HG02588 (cell line): ENCODE results near the gene MCTP1.
"Not testable (repeated sequence)": the region's sequence is repeated elsewhere in the genome, so short reads cannot be mapped to it uniquely, and the experiment has no call there.

ENCODE experiments used
- ATAC-seq: cut with Tn5 transposase; IDR thresholded peaks from one replicate; pipeline ENCODE4 v1.9.1; 2021; ENCODE audit warnings: mild to moderate bottlenecking, moderate library complexity; ENCODE audit not compliant: unreplicated experiment

MCTP1 gene

DNA sequence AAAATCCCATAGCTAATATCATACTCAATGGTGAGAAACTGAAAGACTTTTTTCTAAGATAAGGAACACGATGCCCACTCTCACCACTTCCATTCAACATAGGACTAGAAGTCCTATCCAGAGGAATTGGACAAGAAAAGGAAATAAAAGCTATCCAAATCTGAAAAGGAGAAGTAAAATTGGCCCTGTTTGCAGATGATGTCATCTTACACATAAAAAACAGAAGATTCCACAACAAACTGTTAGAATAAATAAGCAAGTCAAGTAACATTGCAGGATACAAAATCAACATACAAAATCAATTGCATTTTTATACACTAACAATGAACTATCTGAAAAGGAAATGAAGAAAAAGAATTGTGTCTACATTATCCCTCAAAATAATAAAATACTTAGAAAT lies 308.0 kb downstream of the MCTP1 start:
- no peak for ATAC-seq

DNA sequence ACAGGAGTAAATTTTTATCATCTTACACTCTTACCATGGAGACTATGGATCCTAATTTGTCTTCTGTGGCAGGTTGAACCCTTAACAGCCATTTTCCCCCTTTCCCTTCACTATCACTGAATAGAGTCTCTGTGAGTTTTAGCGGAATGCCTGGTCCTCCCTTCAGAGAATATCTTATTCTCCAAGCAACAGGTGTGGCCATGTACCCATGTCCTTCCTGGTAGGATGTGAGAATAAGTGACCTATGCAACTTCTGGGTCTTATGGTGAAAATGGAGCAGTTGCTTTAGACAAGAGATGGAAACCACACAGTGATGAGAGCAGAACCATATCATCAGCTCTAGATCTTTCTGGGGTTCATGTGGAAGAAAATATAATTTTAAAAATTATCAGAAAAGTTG lies 312.6 kb downstream of the MCTP1 start:
- no peak for ATAC-seq

DNA sequence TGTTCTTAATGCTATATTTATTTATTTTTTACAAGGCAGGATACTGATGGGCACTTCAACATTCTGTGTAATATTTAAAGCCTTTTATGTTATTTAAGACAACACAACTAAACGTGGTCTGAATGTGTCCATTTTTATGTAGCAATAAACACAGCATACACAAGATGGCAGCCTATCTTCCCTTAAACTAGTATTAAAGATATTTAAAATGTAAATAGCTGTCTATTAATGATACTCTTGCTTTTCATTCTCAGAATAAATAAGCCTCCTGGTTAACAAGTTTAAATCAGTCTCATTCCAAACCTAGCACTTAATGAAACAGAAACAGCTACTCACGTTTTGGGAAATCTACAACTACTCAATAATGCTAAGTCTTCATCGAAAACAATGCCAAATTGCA lies 315.7 kb downstream of the MCTP1 start:
- no peak for ATAC-seq

DNA sequence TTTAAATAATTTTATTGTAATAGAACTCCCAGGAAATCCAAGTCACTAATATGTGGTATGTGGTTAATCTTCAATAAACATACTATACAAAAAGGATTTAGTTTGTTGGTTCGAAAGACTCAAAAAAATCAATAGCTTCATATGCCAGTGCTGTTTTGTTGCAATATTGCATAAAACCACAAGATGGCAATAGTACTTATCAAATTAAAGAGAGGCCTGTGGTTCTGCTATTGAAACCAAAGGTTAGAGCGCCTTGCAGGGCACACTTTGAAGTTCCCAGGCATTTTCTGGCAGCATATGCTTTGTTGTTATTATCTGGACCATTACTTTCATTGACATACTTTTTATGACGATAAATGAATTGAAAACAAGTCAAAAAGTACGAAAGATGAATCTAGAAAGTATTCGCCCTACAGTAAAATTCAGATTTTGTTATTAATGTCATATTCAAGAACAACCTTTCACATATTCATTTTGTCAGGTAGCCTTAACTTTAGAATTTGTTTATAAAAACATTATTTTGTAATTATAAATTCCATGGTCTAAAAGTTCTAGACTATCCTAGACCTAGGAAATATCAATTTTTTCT lies 316.3 kb downstream of the MCTP1 start:
- ATAC-seq = peak; percentile 70

DNA sequence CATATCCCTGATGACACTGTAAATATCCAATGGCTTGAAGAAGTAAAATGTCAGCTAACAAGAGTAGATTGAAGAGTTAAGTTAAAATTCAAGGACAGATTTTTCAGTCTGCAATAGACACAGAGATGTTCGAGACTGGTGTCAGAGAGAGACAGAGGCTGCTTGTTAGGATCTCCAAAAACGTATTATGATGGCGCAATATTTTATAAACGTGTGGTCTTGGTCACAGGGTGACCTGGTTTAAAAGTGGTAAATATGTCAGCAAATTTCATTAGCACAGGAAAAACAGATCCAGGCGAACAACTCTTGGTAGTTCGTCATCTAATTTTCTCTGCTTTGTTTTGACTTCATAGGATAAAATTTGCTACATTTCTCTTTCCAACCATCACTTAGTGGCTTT lies 317.4 kb downstream of the MCTP1 start:
- ATAC-seq = no peak

DNA sequence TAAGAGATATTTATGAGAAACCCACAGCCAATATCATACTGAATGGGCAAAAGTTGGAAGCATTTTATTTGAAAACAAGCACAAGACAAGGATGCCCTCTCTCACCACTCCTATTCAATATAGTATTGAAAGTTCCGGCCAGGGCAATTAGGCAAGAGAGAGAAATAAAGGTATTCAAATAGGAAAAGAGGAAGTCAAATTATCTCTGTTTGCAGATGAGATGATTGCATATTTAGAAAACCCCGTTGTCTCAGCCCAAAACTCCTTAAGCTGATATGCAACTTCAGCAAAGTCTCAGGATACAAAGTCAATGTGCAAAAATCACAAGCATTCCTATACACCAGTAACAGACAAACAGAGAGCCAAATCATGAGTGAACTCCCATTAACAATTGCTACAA lies 325.6 kb downstream of the MCTP1 start:
- not testable (repeated sequence) for ATAC-seq

DNA sequence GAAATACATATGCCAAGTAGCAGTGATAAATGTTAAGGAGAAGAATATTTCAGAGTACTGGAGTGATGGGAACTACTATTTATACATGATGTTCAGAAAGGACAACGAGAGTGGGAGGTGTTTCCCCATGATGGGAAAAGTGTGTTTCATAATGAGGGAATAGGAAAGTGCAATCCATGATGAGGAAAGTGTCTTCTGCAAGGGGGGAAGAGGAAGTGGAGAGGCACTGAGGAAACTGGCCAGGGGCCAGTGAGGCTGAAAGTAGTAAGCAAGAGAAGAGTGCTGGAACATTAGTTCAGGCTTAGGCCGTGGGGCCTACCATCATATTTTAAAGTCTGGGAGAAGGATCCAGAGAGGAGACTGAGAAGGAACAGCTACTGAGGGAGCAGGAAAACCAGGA lies 339.2 kb downstream of the MCTP1 start:
- no peak for ATAC-seq

DNA sequence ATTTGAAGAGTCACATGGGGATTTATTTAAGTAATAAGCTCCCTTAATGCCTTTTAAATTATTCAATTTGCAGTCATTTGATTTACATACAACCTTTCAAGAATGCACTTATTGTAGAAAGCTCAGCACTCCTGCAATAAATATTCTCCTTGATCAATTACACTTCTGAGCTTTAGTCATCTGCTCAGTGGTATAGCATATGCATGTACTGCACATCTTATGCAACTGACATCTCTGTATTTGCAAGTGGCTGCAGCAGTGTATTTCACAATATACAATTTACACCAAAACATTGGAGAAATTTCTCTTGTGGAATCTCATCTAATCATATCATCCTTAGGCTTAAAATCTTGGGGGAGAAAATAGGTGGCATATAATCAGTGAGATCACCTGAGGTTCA lies 340.7 kb downstream of the MCTP1 start:
- ATAC-seq = no peak

DNA sequence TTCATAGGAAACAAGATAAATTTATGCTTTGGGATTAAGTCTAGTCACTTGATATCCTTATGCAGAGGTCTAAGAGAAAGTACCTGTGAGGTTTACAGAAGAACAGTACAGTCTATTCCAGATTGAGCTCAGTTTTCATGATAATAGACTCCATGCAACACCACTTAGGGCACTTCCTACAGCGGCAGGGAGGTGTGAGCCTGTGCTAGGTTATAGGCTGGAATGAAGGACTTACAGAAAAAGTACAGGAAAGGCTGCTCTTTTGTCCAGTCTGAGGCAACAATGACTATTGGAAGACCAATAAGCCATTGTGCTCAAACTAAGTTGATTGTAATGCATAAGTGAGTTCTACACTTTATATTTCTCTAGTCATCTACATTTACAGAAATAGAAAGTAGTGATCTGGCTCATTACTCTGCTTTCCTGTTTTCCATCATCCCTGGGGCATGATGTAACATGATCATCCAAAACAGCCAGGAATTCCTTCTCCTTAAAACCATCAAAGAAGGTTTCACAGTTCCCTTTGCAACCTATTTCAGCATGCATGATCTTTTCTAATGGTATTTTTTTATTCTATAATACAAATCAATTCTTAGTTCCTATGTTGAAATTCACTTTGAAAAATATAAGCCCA lies 343.7 kb downstream of the MCTP1 start:
- ATAC-seq = no peak

DNA sequence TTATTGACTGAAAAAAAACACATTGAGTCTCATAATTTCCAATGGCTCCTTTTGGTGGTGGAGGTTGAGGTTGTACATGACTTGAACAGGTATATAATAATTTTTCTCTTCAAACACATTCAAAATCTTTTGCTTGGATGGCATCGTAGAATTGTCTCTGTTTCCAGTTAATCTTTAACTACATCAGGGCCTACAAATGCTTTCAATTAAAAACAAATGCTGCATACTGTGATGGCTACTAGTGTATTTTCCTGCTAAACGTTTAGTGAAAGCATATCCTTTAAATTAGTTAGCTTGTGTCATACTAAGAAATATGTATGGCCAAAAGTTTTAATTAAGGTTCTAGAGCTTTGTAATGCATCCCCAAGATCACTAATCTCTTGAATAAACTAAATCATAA lies 352.6 kb downstream of the MCTP1 start:
- no peak for ATAC-seq

DNA sequence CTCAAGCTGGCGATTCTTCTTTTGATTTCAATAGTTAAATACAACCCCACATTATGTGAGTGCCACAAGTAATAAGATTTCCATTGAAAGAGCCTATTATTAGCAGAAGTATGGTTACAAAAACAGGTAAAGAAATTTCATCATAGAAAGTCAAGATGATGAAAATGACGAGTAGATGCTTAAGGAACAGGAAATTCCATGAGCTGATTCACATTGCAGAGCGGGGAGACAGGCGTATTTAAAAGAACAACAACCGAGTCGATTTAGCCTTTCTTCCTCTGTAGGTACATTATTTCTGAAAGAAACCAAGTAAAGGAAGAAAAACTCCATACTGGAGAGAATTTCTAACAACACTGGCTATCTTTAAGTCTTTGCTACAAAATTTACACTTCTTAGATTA lies 356.0 kb downstream of the MCTP1 start:
- no peak for ATAC-seq

DNA sequence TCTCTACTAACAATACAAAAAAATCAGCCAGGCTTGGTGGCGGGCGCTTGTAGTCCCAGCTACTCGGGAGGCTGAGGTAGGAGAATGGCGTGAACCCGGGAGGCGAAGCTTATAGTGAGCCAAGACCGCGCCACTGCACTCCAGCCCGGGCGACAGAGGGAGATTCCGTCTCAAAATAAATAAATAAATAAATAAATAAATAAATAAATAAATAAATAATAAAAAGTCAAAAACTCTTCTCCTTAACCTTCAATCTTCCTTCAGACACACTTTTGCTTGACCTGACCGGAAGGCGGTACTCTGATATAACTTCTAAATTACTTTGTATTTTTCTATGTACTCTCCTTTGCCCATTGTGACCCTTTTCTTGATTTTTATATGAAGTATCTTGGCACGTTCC lies 364.3 kb downstream of the MCTP1 start:
- no peak for ATAC-seq

DNA sequence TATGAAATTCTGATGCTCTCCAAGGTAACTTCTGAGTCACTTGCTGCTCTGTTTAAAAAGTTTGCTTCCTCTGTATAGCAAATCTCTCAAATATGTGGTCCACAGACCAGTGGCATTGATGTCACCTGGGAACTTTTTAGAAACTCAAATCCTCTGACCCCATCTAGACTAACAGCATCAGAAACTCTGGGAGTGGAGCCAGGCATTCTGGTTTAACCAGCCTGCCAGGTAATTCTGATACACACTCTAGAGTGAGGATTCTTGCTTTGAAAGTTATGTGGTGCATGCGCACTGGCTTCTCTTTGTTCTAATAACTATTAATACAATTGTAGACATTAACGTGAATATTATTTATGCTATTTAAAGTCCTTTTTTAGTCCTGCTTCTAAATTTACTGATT lies 368.3 kb downstream of the MCTP1 start:
- ATAC-seq = no peak

DNA sequence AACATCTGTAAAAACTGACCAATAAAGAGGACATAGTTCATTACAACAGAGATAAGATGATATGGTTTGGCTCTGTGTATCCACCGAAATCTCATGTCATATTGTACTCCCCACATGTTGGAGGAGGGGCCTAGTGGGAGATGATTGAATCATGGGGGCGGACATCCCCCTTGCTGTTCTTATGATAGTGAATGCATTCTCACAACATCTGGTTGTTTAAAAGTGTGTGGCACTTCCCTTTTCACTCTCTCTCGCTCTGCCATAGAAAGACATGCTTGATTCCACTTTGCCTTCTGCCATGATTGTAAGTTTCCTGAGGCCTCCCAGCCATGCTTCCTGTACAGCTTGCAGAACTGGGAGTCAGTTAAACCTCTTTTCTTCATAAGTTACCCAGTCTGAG lies 373.6 kb downstream of the MCTP1 start:
- no peak for ATAC-seq

DNA sequence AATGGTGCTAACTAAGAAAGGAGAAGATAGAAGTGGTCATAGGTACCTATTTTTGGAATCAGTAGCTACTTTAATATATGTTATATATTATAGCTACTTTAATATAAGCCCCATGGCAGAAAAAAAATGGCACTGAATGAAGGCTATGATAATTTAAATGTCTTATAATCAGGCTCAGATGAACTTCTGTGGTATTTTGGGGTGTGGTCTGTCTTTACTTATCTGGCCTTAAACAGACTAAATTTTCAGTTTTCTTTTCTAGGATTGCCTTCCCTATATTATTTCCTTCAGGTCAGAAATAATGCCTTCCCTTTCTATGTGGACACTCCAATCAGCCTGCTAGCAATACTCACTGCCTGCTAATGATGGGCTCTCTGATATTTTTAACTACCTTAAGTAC lies 374.2 kb downstream of the MCTP1 start:
- ATAC-seq = no peak

DNA sequence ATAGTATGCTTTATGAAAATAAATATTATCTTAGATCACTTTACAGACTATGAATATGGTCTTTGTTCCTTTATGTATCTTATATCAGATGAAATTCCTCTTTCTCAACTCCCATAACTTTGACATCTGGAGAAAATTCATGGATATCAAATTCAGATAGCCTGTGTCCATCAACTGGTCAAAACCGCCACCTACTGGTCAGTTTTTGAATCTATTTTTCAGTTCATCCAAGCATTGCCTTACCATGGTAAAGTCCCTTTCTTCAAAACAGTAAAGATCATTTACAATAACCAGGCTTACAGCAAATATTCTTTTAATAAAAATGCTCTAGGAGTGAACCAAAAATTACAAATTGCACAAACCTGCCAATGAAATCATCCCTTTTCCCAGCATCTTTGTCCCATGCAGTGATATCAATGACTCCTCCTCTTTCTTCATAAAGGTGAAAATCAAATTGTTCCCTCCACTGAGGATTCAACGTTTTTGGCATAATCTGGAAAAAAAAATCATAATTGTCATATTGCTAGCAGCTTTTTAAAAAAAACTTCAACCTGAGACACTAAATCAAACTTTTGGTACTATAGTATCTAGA lies 375.9 kb downstream of the MCTP1 start:
- peak; percentile 63 for ATAC-seq

DNA sequence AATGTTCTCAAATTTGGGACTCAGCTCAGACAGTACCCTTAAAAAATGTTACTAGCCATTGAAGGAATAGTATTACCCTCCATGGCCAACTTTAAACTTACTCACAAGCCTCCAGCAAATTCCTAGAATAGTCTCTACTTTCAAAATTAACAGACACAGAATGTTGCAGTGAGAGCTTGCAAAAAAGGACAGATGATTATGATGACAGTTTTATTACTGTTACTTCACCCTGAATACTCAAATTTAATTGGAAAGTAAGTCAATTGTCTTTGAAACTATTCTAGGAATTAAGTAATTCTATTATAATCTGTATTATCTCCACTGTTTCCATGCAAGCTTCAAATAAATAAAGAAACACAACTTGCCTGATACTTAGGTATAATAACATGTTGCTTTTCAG lies 378.1 kb downstream of the MCTP1 start:
- no peak for ATAC-seq

DNA sequence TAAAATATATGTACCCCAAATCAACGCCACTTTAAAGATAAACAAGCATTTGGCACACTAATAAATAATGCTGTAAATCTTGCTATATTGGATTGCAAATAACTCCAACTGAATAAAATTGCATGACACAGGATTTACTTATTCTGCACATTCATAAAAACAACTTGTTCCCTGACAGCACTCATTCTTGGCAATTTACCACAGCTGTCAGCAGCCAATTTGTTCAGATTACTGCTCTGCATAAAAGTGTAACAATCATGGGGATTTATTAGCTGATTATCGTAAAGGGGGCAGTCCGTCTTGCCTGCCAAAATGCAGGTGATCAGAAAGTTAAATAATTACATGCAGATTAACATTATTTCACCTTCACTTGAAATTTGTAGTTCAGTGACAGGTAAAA lies 381.2 kb downstream of the MCTP1 start:
- no peak for ATAC-seq

DNA sequence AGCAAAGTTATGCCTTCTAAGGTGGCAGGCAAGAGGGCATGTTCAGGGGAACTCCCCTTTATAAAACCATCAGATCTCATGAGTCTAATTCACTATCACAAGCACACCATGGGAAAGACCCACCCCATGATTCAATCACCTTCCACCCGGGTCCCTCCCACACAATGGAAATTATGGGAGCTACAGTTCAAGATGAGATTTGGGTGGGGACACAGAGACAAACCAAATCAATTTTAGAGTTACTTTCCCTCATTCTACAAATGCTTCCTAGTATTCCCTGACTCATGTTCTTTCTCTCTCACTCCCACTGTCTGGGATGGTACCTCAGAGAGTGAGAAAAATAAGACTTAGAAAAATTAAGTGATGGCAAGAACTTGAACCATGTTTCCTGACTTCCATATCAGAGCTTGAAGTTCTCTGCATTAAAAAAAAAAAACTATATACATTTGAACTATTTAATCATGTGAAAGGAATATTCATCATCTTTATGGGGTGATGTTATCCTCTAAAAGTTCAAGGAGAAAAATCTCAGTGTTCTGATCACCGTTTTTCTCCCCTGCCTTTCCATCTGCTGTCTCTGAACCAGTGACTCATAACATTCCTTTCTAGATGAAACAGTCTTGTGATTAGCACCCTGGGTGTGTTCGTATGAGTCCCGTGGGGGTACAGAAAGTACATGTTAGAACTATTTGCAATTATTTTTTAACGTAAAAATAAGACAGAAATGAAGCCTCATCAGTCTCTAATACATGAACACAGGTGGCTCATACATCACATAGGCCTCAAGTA lies 383.5 kb downstream of the MCTP1 start:
- peak; percentile 93 for ATAC-seq

DNA sequence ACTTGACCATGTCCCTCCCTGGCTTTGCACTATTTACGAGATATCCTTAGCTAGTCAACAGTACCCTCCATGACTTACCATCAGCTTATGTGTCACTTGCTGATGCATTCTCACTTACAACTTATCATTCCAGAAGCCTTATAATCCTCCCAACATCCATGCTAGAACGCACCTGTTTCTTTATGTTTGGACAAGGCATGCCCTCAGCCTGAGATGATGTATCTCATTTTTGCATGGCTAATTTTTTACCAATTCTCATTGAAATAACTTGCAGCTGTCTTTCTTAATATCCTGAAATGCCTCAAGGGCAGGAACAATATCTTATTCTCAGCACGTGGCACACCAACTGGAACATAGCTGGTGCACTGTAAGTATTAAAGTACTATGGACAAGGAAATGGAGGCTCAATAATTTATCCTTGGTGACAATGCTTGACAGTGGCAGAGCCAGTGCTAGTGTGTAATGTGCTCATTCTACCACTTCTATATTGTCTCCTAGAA lies 384.8 kb downstream of the MCTP1 start:
- no peak for ATAC-seq

DNA sequence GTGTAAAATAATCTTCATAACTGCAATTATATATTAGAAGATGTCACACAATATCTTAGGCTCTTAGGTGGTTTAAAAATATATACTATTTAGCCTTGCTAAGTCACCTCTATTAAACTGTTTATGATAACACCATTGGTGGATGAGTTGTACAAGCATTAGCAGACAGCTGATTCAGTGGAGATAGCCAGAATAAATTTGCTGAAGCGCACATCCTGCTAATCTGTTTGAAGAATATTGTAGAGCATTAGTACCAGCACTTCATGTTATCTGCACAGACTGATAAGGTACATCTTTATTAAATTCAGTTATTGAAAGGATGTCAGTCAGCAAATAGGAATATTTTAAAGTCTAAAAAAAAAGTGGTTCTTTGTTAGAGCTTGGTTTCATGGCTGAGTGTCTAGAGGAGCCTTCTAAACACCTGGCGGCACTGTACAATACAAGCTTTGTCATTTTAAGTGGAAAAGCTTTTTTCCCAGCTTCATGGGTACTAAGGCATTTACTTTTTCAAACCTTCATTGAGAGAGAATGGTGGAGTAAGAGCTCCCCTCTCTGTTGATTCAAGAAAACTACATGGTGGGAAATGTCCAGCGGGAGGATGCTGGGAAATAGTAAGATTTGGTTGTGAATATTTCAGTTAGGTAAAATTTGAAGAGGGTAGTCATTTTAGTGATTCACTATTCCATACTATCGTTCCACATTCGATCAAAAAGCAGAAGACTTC lies 391.3 kb downstream of the MCTP1 start:
- no peak for ATAC-seq
